DMS79 treated with DMSO at 0.1 percent for 48 hours (cell line): Measurements from ENCODE around the gene ABHD12.
"Not testable (repeated sequence)": the region's sequence is repeated elsewhere in the genome, so short reads cannot be mapped to it uniquely, and the experiment has no call there.

Experiments
- DNase-seq: peaks from one replicate; lab custom pipeline; 2025; lab: John Stamatoyannopoulos, UW

Gene ABHD12

DNA sequence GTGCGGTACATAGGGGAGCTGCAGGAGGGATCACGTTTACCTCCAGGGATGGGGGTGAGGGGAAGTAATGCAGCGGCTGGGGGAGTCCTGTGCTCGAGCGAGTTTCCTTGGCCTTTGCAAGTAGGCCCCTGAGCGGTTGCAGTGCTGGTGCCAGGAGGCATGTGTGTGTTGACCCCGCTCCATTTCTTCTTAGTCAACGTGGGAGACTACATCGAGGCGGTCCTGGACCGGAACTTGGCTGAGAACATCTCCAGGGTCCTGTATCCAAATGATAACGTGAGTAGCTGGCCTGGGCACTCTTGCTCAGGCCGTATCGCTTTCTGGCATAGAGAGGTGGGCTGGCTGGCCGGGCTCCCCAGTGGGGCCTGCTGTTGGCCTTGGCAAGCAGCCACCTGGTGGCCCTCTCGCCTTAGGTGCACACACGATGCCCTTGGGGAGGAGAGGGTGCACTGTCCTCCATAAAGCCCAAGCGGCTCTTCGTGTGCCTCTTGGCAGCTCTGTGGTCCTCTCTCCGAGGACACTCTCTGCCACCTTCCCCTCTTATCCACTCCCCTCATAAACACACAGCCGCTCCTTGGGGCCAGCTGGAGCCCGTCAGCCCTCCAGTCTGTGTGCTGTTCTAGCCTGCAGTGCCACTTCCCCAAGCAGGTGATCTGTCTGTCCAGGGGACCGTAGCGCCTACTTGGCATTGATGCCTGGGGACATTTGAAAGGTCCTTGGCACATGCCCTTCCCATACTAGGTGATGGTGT, 113.4 kb downstream of the ABHD12 start:
- peak; percentile 53 for DNase-seq

- no peak for DNase-seq
Observed at GRCh38 chr20:25276533-25277050, 114.0 kb downstream of the ABHD12 start.

GRCh38 chr20:25275813-25276532, 114.7 kb downstream of the ABHD12 start:
- no peak for DNase-seq

GRCh38 chr20:25274891-25275812, 115.5 kb downstream of the ABHD12 start:
- DNase-seq, result no peak

DNA sequence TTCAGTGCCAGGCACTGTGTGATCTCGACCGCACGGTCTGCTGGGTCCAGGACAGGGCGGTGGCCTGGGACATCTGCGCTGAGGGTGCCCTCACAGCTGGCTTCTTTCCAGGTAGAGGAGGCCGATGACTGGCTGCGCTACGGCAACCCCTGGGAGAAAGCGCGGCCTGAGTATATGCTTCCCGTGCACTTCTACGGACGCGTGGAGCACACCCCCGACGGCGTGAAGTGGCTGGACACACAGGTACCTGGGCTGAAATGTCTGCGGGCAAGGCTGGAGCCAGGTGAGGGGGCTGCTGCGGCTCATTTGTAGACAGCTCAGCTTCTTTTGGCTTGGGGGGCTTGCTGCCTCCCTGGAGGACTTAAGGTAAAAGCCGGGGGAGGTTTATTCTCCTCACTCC, 116.2 kb downstream of the ABHD12 start:
- DNase-seq, result no peak

DNA sequence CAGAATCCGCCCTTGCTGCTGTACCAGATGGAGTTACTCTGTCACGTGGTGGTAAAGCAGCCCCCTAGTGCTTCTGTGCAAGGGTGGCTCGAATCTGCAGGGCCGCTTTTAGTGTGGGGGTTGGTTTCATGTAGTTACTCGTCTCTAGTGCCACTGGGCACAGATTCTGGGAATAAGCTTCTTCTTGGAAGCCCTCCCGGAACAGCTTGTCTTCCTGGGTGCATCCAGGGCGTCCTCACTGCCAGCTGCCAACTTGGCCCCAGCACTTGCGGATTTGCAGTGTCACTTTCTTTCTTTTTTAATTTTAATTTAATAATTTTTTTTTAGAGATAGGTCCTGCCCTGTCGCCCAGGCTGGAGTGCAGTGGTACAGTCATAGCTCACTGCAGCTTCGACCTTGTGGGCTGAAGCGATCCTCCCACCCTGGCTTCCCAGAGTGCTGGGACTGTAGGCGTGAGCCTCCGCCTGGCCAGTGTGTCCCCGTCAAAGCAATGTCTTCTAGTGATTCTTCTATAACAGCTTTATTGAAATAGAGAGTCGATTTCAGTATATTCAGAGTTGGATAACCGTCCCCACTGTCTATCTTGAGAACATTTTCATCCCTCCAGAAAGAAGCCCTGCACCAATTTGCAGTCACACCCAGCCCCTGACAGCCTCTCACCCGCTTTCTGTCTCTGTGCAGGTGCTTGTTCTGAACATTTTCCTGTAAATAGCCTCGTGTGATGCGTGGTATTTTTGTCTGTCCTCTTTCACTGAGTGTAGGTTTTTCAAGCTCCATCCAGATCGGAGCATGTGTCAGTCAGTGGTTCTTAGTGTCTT, 116.9 kb downstream of the ABHD12 start:
- DNase-seq, result no peak

DNA sequence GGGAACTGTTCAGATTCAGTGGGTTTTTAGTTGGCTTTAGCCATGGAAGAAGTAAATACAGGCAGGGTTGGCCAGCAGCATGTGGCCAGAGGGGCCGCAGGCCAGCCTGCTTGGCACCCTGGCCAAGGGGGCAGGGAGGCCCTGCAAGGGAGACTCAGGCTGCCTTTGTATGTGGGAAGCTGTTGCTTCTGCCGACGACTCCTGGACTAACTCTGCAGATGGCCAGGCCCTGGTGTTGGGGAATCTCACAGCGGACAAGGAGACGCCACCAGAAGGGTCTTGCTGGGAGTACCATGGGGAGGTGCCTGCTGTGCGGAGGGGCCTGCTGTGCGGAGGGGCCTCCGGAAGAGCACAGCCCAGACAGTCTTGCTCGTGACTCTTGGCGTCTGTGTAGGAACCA, 117.6 kb downstream of the ABHD12 start:
- no peak for DNase-seq

GRCh38 chr20:25272223-25273000, 118.2 kb downstream of the ABHD12 start:
- DNase-seq, result no peak

GRCh38 chr20:25271486-25272222, 119.0 kb downstream of the ABHD12 start:
- DNase-seq, result no peak

DNA sequence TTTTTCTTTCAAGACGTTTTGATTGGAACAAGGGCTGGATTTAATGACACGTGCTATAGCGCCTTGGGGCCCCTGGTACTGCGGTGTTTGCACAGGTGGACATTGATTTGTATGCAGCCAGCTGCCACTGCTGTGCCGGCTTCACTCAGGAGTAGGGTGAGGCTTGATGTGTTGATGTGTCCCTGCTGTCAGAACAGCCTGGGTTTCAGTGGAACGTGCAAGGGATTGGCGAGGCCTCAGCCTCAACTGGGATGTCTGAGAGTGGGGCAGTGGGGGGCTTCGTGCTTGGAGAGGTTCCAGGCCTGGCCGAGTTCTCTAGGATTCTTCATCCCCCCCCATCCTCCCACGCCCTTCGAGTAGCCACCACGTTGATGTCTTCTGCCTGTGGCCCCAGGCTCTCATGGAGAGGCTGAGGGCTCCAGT, 119.8 kb downstream of the ABHD12 start:
- DNase-seq, result no peak

DNA sequence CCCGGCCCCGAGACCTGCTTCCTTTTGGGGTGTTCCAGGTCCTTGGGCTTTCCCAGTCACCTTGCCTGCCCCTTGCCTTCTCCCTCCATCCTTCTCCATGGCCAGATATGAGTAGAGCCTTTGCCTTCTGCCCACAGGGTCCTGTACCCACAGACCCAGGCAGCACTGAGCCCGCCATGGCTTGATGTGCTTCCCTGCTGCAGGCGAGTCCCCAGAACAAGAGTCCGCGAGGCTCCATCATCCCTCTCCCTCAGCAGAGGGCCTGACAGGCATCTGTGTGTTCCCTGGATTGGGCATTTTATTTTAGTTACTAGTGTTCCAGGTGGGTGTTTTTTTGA, 120.8 kb downstream of the ABHD12 start:
- no peak for DNase-seq

- DNase-seq, result no peak
Observed at GRCh38 chr20:25269057-25269832, 121.4 kb downstream of the ABHD12 start.

- DNase-seq, result not testable (repeated sequence)
Observed at GRCh38 chr20:25260770-25261437, 129.7 kb downstream of the ABHD12 start.

GRCh38 chr20:25259788-25260254, 130.8 kb downstream of the ABHD12 start:
- DNase-seq, result no peak

DNA sequence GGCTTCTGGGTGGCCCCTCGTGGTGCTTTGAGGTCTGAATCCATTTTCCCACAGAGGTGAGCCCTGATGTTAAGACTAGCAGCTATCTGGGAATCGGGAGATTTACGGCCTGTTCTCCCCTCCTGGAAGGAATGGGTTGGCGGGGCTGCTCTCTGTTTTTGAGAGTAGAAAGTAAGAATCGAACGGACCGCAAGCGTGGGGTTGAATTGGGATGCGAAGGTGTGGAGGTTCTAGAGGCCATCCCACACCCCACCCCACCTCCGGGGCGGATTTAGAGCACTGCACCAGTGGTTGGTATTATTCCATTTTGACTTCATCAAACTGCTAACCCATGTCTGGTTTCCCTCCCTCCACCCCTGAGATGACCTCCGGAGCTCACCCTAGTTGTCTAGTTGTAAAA, 131.3 kb downstream of the ABHD12 start:
- DNase-seq, result no peak

DNA sequence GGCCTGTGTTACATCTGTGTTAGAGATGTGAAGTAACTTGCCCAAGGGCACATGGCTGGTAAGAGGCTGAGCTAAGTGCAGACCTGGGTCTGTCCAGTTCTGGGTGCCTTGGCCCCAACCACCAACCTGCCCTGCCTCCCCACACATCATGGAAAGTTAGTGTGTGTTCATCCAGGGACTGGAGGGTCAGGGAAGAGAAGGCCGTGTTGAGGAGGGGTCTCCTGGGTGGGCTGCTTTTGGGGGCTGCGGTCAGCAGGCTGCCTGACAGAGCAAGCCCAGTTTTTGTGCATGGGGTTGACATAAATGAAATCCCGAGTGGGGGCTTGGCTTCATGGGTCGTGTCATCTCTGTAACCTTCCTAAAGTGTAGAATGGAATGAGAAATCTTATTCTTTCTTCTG, 131.8 kb downstream of the ABHD12 start:
- no peak for DNase-seq

- DNase-seq, result no peak
Observed at GRCh38 chr20:25258476-25258805, 132.2 kb downstream of the ABHD12 start.

GRCh38 chr20:25257756-25258475, 132.7 kb downstream of the ABHD12 start:
- no peak for DNase-seq
